Parathyroid adenoma (tissue), 2 donors: ENCODE results near the gene RRP36.

Experiments used
- H2AFZ ChIP-seq: fragments of 300-600 bp; sonication (generic); one replicate; pipeline ENCODE4 v1.7.0; 2017; ENCODE audit warnings: antibody characterized with exemption, mild to moderate bottlenecking
- H3K27ac ChIP-seq: fragments of 300-600 bp; sonication (generic); one replicate; pipeline ENCODE4 v1.7.0; 2017
- H3K27me3 ChIP-seq: fragments of 300-600 bp; sonication (generic); one replicate; pipeline ENCODE4 v1.7.0; 2017; ENCODE audit warnings: low read length; ENCODE audit not compliant: control insufficient read depth, insufficient read depth
- H3K36me3 ChIP-seq: fragments of 300-600 bp; sonication (generic); one replicate; pipeline ENCODE4 v1.7.0; 2017; ENCODE audit warnings: low read length; ENCODE audit not compliant: control insufficient read depth, insufficient read depth
- H3K4me1 ChIP-seq: fragments of 300-600 bp; sonication (generic); one replicate; pipeline ENCODE4 v1.7.0; 2017; ENCODE audit warnings: control low read depth
- H3K4me2 ChIP-seq: fragments of 300-600 bp; sonication (generic); one replicate; pipeline ENCODE4 v1.7.0; 2017; ENCODE audit warnings: low read length
- H3K4me3 ChIP-seq: fragments of 300-600 bp; sonication (generic); one replicate; pipeline ENCODE4 v1.7.0; 2017; ENCODE audit warnings: low read depth, low read length
- H3K79me2 ChIP-seq: fragments of 300-600 bp; sonication (generic); one replicate; pipeline ENCODE4 v1.7.0; 2017; ENCODE audit warnings: control low read depth
- H3K9ac ChIP-seq: fragments of 300-600 bp; sonication (generic); one replicate; pipeline ENCODE4 v1.7.0; 2017; ENCODE audit warnings: mild to moderate bottlenecking
- H3K9me3 ChIP-seq: fragments of 300-600 bp; sonication (generic); one replicate; pipeline ENCODE4 v1.7.0; 2017; ENCODE audit warnings: low read length; ENCODE audit not compliant: control insufficient read depth
- CTCF ChIP-seq: fragments of 300-600 bp; sonication (generic); IDR thresholded peaks from one replicate; pipeline ENCODE4 v1.7.0; 2017; ENCODE audit warnings: antibody characterized with exemption, mild to moderate bottlenecking
- donor health status: primary hyperparathyroidism.

RRP36 gene

GRCh38 chr6:43012364-43012763 is 9.1 kb upstream of the RRP36 start:
- no peaks in the 10 kb centered on the region for H3K36me3 ChIP-seq
- H3K79me2 ChIP-seq: peaks cover 31% of the 10 kb centered on the region
- no peak overlapping the region for H3K4me2 ChIP-seq
- no peak overlapping the region for H2AFZ ChIP-seq
- no peak overlapping the region for H3K27ac ChIP-seq
- H3K9me3 ChIP-seq: no peaks in the 10 kb centered on the region
- H3K9ac ChIP-seq: no peak overlapping the region
- no peak for TF ChIP-seq CTCF
- H3K27me3 ChIP-seq: no peaks in the 10 kb centered on the region
- H3K4me3 ChIP-seq: peak overlapping the region; percentile 79
- H3K4me1 ChIP-seq: peaks cover 18% of the 10 kb centered on the region

GRCh38 chr6:43013097-43013842 is 8.2 kb upstream of the RRP36 start:
- Histone ChIP-seq H3K27ac (peak overlapping the region; percentile 72), H3K4me3 (peak overlapping the region; percentile 79), H3K4me2 (peak overlapping the region; percentile 81), H3K27me3 (no peaks in the 10 kb centered on the region), H3K36me3 (no peaks in the 10 kb centered on the region), H2AFZ (peak overlapping the region; percentile 97), H3K79me2 (peaks cover 34% of the 10 kb centered on the region), H3K9me3 (no peaks in the 10 kb centered on the region), H3K9ac (peak overlapping the region; percentile 54), H3K4me1 (peaks cover 18% of the 10 kb centered on the region)
- TF ChIP-seq CTCF: no peak

GRCh38 chr6:43013843-43014433 is 7.5 kb upstream of the RRP36 start, which contains the start of the genes KLHDC3 and MEA1:
KLHDC3 (plus strand) TSS chr6:43014249; CDS start chr6:43017193, 2,944 bp downstream.
MEA1 (minus strand) TSS chr6:43013946; CDS start chr6:43013813, 133 bp downstream.
- no peaks in the 10 kb centered on the region for H3K36me3 ChIP-seq
- H3K27ac ChIP-seq: peak within 1 kb of the TSS; percentile 72
- H3K79me2 ChIP-seq: peaks cover 34% of the 10 kb centered on the region
- no peak for TF ChIP-seq CTCF
- peak within 1 kb of the TSS; percentile 54 for H3K9ac ChIP-seq
- peak within 1 kb of the TSS; percentile 97 for H2AFZ ChIP-seq
- peak within 1 kb of the TSS; percentile 79 for H3K4me3 ChIP-seq
- H3K27me3 ChIP-seq: no peaks in the 10 kb centered on the region
- H3K9me3 ChIP-seq: no peaks in the 10 kb centered on the region
- H3K4me1 ChIP-seq: peaks cover 18% of the 10 kb centered on the region
- H3K4me2 ChIP-seq: peak within 1 kb of the TSS; percentile 81

- H3K4me1 ChIP-seq: peaks cover 18% of the 10 kb centered on the region
- peaks cover 34% of the 10 kb centered on the region for H3K79me2 ChIP-seq
- no peak for TF ChIP-seq CTCF
- no peak overlapping the region for H3K9ac ChIP-seq
- H2AFZ ChIP-seq: peak overlapping the region; percentile 61
- peak overlapping the region; percentile 79 for H3K4me3 ChIP-seq
- H3K27ac ChIP-seq: peak overlapping the region; percentile 70
- H3K9me3 ChIP-seq: no peaks in the 10 kb centered on the region
- no peaks in the 10 kb centered on the region for H3K36me3 ChIP-seq
- peak overlapping the region; percentile 77 for H3K4me2 ChIP-seq
- H3K27me3 ChIP-seq: no peaks in the 10 kb centered on the region
These were observed 7.0 kb upstream of the RRP36 start for GRCh38 chr6:43014434-43014909.
